GM21360 (cell line): ENCODE measurements around the gene ENKUR.
"Not testable (repeated sequence)": the region's sequence is repeated elsewhere in the genome, so short reads cannot be mapped to it uniquely, and the experiment has no call there.

ENCODE experiments used
- ATAC-seq: cut with Tn5 transposase; IDR thresholded peaks from one replicate; pipeline ENCODE4 v1.9.1; 2021; ENCODE audit warnings: mild to moderate bottlenecking, moderate library complexity; ENCODE audit not compliant: unreplicated experiment

ENKUR gene

GRCh38 chr10:25024528-25024927, 8.6 kb upstream of the ENKUR start:
- no peak for ATAC-seq

- no peak for ATAC-seq
Observed at GRCh38 chr10:25023278-25023677, 7.3 kb upstream of the ENKUR start.

DNA sequence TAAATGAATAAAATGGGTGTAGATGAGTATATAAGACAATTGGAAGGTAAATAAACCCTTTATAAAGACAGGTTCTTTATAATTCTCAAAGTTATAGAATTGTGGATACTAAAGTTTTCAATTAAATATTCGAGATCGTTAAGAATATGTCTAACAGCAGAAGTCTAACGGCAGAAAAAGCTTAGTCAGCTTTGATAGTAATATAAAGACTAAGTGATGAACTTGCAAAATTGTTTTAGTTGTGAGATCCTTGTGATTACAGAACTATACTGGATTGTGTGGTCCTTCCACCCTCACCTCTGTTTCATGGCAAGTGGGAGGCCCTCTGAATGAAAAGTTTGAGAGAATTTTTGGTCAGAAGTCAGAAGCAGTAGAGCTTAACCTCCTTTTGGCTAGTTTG, 2.7 kb upstream of the ENKUR start:
- ATAC-seq: no peak

DNA sequence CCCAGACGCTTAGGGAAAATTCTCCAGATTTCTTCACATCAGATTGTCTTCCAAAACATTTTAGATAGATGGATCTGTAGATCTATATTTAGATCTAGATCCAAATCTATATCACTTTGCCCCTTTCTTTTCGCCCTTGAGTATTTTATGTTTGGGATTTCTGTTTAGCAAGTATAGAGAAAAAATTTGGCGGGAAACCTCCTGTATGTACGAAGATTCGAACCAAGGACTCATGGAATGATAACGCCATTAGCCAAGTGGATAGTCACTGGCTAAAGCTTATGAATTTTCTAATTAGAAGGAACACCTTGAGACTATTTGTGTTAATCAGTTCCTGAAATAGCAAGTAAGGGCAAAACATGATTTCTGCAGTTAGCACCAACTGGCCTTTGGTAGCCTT, 1.7 kb upstream of the ENKUR start:
- ATAC-seq: no peak

DNA sequence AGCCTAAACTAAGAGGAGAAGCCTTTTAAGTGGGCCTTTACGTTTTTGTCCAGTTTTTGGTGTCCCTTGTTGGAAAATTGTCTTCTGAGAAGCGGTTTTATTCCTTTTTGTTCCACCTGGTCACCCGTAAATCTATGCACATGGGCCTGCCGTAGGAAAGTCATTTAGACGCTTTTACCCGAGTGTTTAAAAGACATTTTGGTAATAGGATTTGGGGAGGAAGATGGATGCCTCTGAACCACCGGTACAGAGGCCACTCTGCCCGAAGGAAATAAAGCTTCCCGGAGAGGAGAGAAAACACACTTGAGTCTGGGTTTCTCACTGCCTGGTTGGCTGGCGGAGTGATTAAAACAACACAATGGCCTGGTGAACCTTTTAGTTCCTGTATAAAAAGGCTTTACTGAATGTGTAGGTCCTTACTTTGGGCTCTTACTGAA, 1.2 kb upstream of the ENKUR start:
- peak; percentile 2 for ATAC-seq

- ATAC-seq: peak; percentile 96
Observed at GRCh38 chr10:25016376-25017153, 607 bp upstream of the ENKUR start, which contains the start of gene THNSL1. Gene THNSL1, plus strand, starts transcription at chr10:25016612. Its CDS starts 6,612 bp downstream, at chr10:25023224.

GRCh38 chr10:25014579-25014978, 1.4 kb downstream of the ENKUR start:
- no peak for ATAC-seq

GRCh38 chr10:25011591-25011990, 4.4 kb downstream of the ENKUR start:
- ATAC-seq: not testable (repeated sequence)

DNA sequence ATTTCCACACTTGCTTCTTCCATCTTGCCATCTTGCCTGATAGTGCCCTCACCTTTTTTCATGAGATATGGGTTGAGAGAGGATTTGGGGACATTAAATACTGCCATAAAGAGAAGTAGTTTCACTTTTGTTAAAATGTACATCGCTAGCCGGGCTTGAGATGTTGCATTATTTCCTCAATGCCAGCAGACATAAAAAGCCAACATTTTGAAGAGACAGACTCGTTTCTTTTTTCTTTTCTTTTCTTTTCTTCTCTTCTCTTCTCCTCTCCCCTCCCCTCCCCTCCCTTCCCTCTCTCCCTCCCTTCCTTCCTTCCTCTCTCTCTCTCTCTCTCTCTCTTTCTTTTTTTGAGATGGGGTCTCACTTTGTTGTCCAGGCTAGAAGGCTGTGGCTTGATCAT, 17.9 kb downstream of the ENKUR start:
- no peak for ATAC-seq

GRCh38 chr10:24995072-24995471, 20.9 kb downstream of the ENKUR start:
- no peak for ATAC-seq

DNA sequence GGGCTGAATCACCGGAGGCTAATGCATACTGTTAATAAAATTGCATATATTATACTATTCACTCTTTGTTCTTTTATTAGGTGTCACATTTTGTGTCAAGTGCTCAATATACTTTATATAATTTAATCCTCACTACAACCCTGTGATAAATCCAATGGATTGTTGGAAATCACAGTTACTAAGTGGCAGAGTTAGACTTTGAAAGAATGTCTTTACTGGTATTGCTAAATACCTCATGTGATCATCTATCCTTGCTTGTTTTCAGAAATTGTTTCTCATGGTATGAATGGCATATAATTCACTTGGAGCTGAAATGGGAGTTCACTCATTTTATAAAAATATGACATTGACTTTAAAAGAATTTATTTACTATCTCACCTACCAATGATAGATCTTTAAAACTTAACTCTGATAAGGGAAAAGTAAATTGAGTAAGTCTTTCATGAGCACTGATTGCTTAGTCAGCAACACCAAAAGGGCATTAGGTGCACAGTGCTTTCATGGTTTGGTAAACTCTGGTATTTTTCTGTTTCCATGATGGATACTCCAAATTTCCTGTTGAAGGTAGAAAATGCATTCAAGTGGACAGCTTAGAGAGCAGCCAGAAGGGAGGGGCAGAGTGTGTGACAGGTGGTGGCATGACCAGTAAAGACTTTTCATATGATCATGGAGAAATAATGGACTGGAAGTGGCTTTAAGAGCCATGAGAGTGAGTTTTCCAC, 22.6 kb downstream of the ENKUR start:
- ATAC-seq: no peak

- no peak for ATAC-seq
Observed at GRCh38 chr10:24992512-24993133, 23.3 kb downstream of the ENKUR start.

DNA sequence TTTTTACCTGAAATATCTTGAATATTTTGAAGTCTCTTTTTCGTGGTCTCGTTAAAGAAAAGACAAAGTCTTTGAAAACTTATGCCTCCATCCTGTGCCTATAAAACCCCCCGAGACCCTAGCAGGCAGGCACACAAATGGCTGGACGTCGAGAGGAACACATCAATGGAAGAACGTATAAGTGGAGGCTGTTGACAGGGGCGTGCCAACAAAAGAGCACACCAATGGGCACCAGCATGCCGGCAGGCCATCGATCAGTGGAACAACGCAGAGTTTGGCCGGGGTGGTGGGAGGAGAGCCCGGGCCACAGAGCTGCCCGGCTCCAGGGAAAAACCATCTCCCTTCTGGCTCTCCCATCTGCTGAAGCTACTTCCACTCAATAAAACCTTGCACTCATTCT, 24.7 kb downstream of the ENKUR start:
- no peak for ATAC-seq

DNA sequence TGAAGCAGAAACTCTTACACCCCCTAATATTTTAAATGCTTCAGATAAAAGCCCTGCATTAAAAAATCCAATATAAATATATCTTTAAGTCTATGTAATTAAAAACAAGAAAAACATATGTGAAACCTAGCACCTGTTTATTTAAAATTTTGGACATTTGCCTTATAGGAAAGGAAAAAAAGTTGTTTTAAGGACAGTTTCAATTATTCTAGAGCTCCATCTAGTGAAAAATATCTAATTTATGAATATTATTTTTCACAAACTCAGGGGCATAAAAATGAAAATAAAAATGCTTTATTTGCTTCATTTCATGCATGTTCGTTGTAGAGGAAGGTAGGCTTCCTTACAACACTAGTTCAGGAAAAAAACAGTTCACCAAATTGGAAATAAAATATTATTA, 26.1 kb downstream of the ENKUR start:
- no peak for ATAC-seq

GRCh38 chr10:24988831-24989640, 26.9 kb downstream of the ENKUR start:
- ATAC-seq: no peak

DNA sequence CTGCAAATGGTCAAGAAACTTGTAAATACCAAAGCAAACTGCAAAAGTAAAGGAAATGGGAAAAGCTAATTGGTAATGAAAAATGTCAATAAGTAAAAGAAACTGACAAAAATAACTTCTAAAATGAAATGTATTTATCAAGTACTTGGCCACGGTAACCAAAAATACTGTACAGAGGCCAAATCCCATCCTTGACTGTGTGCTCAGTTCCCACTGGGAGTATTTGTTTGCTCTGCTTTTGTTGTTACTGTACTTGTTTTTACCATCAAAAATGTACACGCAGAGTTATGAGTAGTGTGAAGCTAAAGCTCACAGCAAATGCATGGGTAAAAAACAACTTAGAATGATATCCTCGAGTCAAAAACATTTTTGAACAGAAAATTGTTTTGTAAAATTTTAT, 31.1 kb downstream of the ENKUR start:
- no peak for ATAC-seq

GRCh38 chr10:24983946-24984345, 32.0 kb downstream of the ENKUR start:
- no peak for ATAC-seq

DNA sequence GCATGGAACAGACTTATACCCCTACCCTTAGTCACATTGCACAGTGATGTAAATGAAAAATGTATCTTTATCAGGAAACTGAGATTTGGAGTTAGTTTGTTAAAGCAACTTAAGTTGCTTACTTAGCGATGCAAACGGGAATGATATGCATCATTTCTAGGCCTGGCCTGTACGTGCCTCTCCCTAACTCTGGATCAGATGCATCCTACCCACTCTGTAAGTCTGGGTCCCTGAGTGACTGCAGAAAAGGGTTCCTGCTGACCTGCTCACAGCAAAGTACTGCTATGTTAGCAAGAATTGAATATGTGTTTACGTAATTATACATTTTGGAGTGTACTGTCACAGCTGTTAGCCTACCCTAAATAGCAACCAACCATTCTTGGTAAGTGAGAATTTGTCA, 32.8 kb downstream of the ENKUR start:
- ATAC-seq: no peak

GRCh38 chr10:24982319-24983112, 33.4 kb downstream of the ENKUR start:
- peak; percentile 49 for ATAC-seq

DNA sequence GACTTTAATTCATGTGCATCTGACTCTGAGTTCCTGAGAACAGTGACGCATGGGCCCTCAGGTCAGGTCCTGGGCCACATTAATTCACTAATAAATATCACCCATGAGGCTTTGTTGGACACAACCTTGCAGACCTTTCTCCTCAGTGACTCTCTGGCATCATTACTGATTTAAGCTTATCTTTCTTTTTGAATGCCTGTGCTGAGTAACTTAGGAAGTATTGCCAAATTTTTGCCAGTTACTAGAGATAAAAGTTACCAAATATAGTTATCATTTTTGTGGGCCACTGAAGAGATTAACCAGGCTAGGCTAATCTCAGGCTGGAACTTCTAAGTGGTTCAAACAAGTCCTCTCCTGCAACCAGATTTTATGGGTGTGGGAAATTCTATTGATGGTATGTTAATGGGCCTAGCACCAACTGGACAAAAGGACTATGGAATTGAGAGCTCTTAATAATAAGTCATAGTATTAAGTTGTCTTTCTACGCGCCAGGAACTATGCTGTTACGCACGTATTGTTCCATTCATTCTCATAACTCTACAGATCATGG, 34.7 kb downstream of the ENKUR start:
- ATAC-seq: no peak
